GM18868 (cell line): ENCODE results near the gene ACTR1A.
A peak's percentile ranks its signal among the peaks of the same experiment; 100 is the strongest.
"Not testable (repeated sequence)": the region's sequence is repeated elsewhere in the genome, so short reads cannot be mapped to it uniquely, and the experiment has no call there.

Experiments used
- ATAC-seq: cut with Tn5 transposase; IDR thresholded peaks from one replicate; pipeline ENCODE4 v1.9.1; 2021; ENCODE audit warnings: mild to moderate bottlenecking, moderate library complexity; ENCODE audit not compliant: unreplicated experiment

The ACTR1A gene

DNA sequence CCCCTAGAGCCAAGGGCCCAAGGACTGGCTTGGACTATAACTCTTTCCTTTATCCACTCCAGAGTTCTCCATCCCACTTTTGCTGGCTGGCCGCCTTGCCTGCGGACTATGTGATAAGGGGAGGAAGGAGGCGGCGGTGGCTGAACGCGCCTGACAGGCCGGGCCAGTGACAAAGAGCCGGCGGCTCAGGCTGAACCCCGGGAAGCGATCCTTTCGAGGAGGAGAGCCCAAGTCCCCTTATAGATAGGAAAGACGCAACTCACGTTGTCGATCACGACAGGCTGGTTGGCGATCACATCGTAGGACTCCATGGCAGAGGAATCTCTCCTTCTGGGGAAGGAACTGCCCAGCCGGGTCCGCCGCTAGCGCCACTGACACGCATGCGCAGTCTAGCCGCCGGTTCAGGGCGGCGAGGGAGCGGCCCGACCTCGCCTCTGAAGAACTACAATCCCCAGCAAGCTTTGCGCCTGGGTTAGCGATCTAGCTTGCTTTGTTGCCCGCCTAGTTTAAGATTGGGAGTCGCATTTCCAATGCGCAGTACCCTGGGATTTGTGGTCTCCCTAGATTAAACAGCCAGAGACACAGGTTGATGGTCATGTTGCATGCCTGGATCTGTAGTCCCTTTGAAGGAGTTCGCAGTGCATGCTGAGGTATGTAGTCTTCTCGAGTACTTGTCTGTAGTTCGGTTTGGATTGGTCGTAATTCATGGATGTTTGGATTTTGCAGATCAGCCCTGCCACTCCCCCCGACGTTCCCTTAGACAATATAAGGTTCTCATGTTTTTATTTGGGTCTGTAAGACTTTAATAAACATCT, at the start of gene ACTR1A:
Gene ACTR1A (minus strand): TSS at position 376 of the 815 bp plus-strand sequence. CDS start 65 bp downstream, at position 311.
- peak; percentile 39 for ATAC-seq

DNA sequence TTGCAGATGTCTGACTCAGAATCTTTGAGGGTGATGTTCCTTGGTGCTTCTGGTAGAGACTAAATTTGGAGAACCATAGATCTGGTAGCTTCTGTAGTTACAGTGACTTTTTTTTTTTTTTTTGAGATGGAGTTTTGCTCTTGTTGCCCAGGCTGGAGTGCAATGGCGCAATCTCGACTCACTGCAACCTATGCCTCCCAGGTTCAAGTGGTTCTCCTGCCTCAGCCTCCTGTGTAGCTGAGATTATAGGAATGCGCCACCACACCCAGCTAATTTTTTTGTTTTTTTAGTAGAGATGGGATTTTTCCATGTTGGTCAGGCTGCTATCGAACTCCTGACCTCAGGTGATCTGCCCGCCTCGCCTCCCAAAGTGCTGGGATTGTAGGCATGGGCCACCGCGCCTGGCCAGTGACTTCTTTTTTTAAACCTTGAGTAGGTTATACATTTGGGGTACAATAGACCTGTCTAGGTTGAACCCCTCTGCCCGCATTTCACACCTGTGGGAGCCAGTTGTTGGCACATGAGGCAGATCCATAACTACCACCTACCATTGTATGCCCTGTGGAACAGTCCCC, 48.2 kb upstream of the ACTR1A start:
- no peak for ATAC-seq

- no peak for ATAC-seq
These were observed 47.0 kb upstream of the ACTR1A start for GRCh38 chr10:102549549-102549948.

DNA sequence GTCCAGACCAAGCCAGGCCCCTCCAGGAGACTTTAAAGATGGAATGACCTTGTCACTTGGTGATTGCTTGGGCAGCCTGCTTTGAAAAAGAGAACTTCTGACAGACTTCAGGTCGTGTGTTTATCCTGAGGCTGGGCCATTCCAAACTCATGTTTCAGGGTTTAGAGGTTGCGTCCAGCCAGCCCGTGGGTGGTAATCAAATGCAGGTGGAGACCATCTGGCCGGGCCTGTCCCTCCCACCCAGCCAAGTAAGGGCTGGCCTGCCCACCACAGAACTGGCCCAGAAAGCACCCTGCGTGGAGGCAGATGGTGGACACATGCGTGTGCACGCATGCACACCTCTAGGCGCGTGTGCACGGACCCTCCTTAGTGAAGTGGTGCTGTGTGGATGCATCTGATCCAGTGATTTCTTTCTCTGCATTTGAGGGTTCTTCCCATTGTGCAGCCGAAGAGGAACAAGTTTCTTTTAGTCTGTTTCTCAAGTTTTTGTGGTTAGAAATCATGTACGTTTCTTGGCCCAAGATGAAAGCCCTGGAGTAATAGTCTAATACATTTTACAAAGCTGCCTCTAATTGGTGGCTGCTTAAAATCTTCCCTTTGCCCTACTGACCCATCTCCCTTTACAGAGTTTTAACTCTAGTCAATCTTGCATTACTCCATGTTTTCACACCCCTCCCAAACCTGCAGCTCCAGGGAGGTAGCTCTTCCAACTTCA, 44.3 kb upstream of the ACTR1A start:
- no peak for ATAC-seq

- ATAC-seq = no peak
These were observed 43.5 kb upstream of the ACTR1A start for GRCh38 chr10:102545997-102546396.

DNA sequence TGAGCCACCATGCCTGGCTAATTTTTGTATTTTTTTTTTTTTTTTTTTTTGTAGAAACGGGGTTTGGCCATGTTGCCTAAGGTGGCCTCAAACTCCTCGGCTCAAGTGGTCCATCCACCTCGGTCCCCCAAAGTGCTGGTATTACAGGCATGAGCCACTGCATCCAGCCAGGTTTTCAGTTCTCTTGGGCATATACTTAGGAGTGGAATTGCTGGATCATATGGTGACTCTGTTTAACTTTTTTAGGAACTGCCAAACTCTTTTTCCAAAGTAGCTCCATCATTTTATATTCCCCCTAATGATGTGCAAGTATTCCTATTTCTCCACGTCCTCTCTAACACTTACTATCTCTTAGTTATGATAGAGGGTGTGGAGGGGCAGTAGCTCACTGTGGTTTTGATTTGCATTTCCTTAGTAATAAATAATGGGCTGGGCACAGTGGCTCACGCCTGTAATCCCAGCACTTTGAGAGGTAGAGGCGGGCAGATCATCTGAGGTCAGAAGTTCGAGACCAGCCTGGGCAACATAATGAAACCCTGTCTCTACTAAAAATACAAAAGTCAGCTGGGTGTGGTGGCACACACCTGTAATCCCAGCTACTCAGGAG, 42.9 kb upstream of the ACTR1A start:
- ATAC-seq = no peak

DNA sequence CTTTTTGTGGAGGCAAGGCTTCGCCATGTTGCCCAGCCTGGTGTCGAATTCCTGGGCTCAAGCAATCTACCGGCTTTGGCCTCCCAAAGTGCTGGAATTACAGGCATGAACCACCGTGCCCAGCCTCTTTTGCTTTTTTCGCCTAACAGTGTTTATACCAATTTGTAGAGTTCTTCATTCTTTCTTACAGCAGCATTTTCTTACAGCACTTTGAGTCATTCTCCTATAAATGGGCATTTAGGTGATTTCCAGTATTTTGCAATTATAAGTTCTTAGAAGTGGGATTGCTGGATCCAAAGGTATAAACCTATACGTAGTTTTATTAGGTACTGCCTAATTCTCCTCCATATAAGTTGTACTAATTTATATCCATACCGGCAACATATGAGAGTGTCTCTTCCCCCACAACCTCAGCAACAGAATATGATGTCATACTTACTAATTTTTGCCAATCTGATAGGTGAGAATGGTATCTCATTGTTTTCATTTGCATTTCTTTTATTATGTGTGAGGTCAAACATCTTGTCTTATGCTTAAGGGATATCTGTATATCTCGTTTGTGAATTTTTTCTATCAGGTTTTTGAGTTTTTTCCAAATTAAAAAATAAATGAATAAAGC, 40.4 kb upstream of the ACTR1A start:
- no peak for ATAC-seq

- ATAC-seq = peak; percentile 48
These were observed 37.5 kb upstream of the ACTR1A start for GRCh38 chr10:102540023-102540422.

DNA sequence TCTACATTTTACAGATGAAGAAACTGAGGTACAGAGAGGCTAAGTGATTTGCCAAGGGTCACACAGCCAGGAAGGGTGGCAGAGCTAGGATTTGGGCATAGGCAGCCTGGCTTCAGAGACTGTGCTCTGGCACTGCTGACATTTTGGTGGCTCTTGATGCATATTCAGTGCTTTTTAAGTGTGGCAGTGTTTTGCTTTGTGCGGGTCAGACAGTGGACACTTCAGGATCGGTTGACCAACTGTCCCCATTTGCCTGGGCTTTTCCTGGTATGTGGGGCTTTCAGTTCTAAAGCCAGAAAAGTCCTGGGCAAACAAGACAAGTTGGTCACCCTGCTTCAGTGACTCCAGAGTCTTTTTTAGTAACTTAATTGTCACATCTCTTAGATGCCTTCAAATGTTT, 36.3 kb upstream of the ACTR1A start:
- ATAC-seq = no peak

GRCh38 chr10:102537948-102538347, 35.4 kb upstream of the ACTR1A start:
- no peak for ATAC-seq

- no peak for ATAC-seq
These were observed 34.9 kb upstream of the ACTR1A start for GRCh38 chr10:102537367-102537766.

DNA sequence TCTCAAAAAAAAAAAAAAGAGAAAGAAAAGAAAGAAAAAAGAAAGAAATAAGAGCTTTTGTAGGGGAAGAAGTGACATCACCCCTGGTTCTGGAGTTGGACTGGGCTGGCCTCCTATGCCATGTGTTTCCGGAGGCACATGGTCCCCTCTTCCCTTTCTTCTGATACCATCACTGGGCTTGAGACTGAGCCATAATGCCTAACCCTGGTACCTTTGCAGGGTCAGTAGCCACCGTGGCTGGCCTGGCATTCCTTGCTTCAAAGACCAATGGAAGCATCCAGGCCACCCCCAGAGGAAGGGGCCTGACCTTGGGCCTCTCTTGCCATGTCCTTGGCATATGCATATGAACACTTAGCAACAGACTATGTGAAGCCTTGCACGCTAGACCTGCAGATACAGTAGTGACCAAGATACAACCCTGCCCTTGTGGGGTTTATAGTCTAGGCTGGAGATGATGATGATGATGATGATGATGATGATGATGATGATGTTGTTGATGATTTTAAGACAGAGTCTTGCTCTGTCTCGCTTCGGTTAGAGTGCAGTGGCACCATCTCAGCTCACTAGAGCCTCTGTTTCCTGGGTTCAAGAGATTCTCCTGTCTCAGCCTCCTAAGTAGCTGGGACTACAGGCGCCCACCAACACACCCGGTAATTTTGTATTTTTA, 33.1 kb upstream of the ACTR1A start:
- no peak for ATAC-seq

- not testable (repeated sequence) for ATAC-seq
These were observed 32.5 kb upstream of the ACTR1A start for GRCh38 chr10:102534966-102535365.

DNA sequence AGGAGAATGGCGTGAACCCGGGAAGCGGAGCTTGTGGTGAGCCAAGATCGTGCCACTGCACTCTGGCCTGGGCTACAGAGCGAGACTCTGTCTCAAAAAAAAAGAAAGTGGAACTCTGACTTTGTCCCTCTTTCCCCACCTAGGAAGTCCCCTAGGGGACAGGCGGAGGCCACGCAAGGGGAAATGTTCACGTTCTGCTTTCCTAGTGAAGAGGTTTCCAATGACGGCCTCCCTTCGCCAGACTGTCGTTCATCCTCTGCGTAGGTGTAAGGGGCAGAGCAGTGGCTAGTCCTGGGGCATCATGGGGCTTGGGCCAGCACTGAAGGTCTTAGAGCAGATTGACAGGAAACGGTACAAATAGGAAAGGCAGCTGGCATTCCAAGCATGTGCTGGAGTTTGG, 31.8 kb upstream of the ACTR1A start:
- ATAC-seq = no peak

DNA sequence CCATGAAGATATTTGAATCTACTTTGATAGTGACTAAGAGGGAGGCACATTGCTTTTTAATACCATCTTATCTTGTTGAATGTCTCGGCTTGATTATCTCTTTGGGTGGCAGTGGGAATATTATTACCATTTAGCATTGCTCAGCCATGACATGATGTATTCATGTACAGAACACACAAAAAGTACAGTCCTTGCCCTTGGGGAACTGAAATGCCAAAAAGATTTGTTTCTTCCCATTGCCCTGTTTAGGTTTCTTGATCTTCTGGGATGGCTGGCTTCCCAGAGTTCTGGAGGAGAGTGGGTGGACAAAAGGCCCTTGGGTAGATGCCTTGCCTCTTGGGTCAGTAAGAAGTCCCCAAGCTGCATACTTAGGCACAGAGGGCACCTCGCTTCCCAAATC, 25.0 kb upstream of the ACTR1A start:
- no peak for ATAC-seq

- no peak for ATAC-seq
These were observed 22.2 kb upstream of the ACTR1A start for GRCh38 chr10:102524746-102525145.

GRCh38 chr10:102523250-102524029, 20.9 kb upstream of the ACTR1A start:
- no peak for ATAC-seq

DNA sequence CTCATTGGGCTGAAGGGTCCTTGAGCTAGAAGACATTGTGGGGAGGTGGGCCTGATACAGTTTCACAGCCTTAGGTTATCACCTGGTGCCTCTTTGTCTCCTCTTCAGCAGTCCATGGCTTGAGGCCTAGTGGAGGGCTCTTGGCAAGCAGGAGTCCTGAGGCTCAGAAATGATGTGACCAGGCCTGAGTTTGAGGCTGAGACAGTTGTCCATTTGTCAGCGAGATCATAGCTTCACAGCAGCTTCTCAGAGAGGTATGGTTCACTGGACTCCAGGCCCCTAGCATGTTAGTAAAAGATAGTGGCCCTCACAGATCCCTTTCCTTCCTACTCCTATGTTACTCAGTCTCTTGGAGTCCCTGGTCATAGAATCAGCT, 20.4 kb upstream of the ACTR1A start:
- no peak for ATAC-seq

DNA sequence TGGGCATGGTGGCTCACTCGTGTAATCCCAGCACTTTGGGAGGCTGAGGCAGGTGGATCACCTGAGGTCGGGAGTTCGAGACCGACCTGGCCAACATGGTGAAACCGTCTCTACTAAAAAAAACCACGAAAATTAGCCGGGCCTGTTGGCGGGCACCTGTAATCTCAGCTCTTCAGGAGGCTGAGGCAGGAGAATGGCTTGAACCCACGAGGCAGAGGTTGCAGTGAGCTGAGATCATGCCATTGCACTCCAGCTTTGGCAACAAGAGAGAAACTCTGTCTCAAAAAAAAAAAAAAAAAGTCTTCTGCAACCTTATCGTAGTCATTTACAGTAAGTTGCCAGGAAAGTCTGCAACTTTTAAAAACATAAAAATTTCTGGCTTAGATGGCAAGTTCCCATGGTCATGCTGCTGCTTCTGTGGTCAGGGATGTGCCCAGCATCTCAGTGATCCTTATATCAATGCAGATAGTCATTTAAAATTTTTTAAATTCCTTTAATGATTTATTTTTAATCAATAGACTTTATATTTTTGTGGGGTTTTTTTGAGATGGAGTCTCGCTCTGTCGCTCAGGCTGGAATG, 16.8 kb upstream of the ACTR1A start:
- no peak for ATAC-seq
